Ishikawa (cell line): ENCODE results near the gene PIAS4.

Experiments used
- CEBPB ChIP-seq: IDR thresholded peaks from 2 replicates; pipeline ENCODE4 v1.6.1; 2012
- CREB1 ChIP-seq: IDR thresholded peaks from 2 replicates; pipeline ENCODE4 v1.6.1; 2012; ENCODE audit warnings: low read depth
- EGR1 ChIP-seq: IDR thresholded peaks from 2 replicates; pipeline ENCODE4 v1.6.1; 2012
- EP300 ChIP-seq: IDR thresholded peaks from 2 replicates; pipeline ENCODE4 v1.6.1; 2012; ENCODE audit warnings: borderline replicate concordance
- FOXM1 ChIP-seq: IDR thresholded peaks from 2 replicates; pipeline ENCODE4 v1.6.1; 2012; ENCODE audit warnings: low read depth, borderline replicate concordance
- MAX ChIP-seq: IDR thresholded peaks from 2 replicates; pipeline ENCODE4 v1.6.1; 2012
- NFIC ChIP-seq: IDR thresholded peaks from 2 replicates; pipeline ENCODE4 v1.6.1; 2012
- RAD21 ChIP-seq: IDR thresholded peaks from 2 replicates; pipeline ENCODE4 v1.6.1; 2012; ENCODE audit warnings: low read depth
- REST ChIP-seq: IDR thresholded peaks from 2 replicates; pipeline ENCODE4 v1.6.1; 2012; ENCODE audit warnings: low read depth, mild to moderate bottlenecking
- TAF1 ChIP-seq: IDR thresholded peaks from 2 replicates; pipeline ENCODE4 v1.6.1; 2012; ENCODE audit warnings: low read depth, mild to moderate bottlenecking
- TCF12 ChIP-seq: IDR thresholded peaks from 2 replicates; pipeline ENCODE4 v1.6.1; 2012; ENCODE audit warnings: low read depth
- TEAD4 ChIP-seq: IDR thresholded peaks from 2 replicates; pipeline ENCODE4 v1.6.1; 2012
- USF1 ChIP-seq: IDR thresholded peaks from 2 replicates; pipeline ENCODE4 v1.6.1; 2012
- YY1 ChIP-seq: IDR thresholded peaks from 2 replicates; pipeline ENCODE4 v1.6.1; 2012; ENCODE audit warnings: low read depth
- ZBTB7A ChIP-seq: IDR thresholded peaks from 2 replicates; pipeline ENCODE4 v1.6.1; 2012; ENCODE audit warnings: low read depth

The PIAS4 gene

GRCh38 chr19:4053423-4054324, 46.1 kb downstream of the PIAS4 start:
- TF ChIP-seq TEAD4 (no peak), RAD21 (no peak), TCF12 (no peak), YY1 (no peak), CREB1 (no peak), ZBTB7A (no peak), EGR1 (no peak), FOXM1 (no peak), EP300 (no peak), CEBPB (no peak), TAF1 (no peak), MAX (no peak), REST (no peak), USF1 (no peak)

GRCh38 chr19:4054441-4055208, 47.1 kb downstream of the PIAS4 start:
- TF ChIP-seq REST, result no peak
- no peak for TF ChIP-seq RAD21
- no peak for TF ChIP-seq FOXM1
- TF ChIP-seq USF1, result no peak

GRCh38 chr19:4055209-4055552, 47.6 kb downstream of the PIAS4 start:
- TF ChIP-seq EP300, result no peak
- TF ChIP-seq EGR1, result no peak
- TF ChIP-seq TAF1, result no peak
- no peak for TF ChIP-seq TCF12
- TF ChIP-seq TEAD4, result no peak
- no peak for TF ChIP-seq FOXM1
- no peak for TF ChIP-seq ZBTB7A
- no peak for TF ChIP-seq CREB1
- TF ChIP-seq REST, result no peak
- no peak for TF ChIP-seq MAX
- no peak for TF ChIP-seq CEBPB
- TF ChIP-seq NFIC, result no peak
- TF ChIP-seq YY1, result no peak
- no peak for TF ChIP-seq RAD21
- TF ChIP-seq USF1, result no peak
